HG03469 (cell line): ENCODE data around the gene TRMO.
"Not testable (repeated sequence)": the region's sequence is repeated elsewhere in the genome, so short reads cannot be mapped to it uniquely, and the experiment has no call there.

ENCODE experiments used
- ATAC-seq: cut with Tn5 transposase; IDR thresholded peaks from one replicate; pipeline ENCODE4 v1.9.1; 2021; ENCODE audit warnings: mild to moderate bottlenecking, moderate library complexity, moderate number of reproducible peaks; ENCODE audit not compliant: unreplicated experiment

Gene TRMO

DNA sequence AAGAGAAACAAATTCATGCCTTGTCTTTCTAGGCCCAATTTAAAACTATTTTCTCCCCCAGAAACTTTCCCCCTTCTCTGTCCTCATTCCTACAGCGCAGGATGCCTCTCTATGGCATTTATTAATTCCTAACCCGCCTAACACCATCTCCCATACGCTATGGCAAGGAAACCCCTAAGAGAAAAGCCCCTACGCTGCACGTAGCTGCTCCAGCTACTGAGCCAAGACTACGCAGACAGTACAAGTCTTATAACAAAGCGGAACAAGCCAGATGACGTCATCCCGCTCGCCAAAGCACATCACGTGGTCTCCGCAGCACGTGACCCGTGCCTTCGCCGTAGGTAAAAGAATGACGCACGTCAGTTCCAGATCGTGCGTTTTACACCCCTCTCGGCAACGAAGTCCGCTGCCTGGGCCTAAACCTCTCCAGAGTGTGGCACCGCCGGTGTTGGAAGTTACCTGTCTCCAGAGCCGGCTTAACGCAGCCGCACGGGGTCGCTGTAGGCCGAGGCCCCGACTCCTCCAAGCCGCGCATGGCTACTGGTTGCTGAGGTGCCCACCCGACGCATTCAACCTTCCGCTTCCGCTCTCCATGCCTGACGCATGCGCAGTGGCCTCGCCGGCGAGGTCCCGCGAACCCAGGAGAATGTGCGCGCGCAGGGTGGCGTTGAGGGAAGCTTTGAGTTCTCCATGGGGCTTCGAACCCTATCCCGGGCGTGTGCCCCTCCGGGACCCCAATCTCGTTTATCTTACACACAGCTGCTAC, at the start of gene TRMO:
Gene TRMO (minus strand): TSS at position 542 of the 766 bp plus-strand sequence. CDS start 7 bp downstream, at position 535.
- peak; percentile 53 for ATAC-seq

DNA sequence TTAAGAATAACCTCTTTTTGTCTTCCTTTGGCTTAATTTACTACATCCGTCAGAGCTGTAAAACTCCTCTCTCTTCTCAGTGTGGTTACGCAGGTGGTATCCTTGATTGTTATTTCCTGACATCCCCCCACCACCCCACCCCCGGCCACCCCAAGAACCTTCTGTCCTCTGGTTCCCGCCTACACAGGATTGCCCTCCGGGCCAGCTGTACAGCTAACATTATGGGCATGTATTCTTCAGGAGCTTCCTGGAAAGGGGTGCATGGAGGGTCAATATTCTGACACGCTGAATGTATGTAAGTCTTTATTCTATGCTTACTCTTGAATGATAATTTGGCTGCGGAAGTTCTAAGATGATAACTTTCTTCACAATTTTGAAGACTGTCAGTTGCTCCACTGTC, 47.9 kb upstream of the TRMO start:
- ATAC-seq, result no peak

DNA sequence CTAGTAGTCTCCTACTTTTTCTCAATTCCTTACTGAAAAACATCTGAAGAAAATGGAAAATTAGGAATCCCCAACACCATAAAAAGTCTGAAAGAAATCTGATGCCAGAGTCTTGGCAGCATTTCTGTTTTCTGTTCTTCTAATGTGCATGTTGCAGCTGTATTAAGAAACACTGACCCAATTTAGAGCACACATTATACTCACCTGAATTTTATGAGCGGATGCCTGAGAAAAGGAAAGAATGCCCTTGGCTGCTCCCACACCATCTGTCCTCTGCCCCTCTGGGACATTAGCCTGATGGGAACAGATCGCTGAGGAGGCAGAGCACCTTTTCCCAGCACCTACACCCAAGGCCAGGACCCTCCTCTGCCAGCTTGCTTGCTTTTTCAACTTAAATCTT, 46.7 kb upstream of the TRMO start:
- no peak for ATAC-seq

- ATAC-seq, result no peak
These were observed 44.2 kb upstream of the TRMO start for GRCh38 chr9:97966493-97966892.

- ATAC-seq, result no peak
These were observed 42.6 kb upstream of the TRMO start for GRCh38 chr9:97964901-97965300.

DNA sequence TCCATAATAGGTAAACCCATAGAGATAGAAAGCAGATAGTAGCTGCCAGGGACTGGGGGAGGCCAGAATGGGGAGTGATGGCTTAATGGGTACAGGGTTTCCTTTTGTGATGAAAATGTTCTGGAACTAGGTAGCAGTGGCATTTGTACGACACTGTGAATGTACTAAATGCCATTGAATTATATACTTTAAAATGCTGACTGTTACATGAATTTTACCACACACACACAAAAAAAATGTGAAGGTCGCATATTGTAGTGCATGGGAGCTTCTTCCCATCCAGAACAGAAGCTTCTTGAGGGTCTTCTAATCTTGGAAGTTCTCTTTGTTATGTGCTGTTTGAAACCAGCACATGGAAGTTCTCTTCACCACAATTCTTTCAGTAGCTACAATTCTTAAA, 40.9 kb upstream of the TRMO start:
- no peak for ATAC-seq

DNA sequence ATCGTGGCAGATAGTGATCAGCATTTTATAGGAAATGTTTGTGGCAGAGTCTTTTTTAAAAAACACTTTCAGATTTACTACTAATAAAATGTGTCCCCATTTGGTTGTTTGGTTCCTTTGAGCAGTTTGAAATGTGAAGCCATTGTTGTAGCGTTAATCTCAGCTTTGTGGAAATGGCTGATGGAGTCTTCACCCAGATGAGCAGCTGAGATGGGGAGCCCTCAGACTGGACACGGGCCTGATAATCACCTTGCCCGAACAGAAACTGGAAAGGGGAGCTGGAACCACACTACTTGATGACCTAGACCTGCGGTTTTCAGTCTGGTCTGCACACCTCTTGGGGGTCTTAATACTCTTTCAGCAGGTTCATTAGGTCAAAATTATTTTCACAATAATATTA, 40.3 kb upstream of the TRMO start:
- ATAC-seq, result no peak

- ATAC-seq, result no peak
These were observed 39.8 kb upstream of the TRMO start for GRCh38 chr9:97962136-97962535.

GRCh38 chr9:97961361-97961760, 39.1 kb upstream of the TRMO start:
- ATAC-seq, result no peak

DNA sequence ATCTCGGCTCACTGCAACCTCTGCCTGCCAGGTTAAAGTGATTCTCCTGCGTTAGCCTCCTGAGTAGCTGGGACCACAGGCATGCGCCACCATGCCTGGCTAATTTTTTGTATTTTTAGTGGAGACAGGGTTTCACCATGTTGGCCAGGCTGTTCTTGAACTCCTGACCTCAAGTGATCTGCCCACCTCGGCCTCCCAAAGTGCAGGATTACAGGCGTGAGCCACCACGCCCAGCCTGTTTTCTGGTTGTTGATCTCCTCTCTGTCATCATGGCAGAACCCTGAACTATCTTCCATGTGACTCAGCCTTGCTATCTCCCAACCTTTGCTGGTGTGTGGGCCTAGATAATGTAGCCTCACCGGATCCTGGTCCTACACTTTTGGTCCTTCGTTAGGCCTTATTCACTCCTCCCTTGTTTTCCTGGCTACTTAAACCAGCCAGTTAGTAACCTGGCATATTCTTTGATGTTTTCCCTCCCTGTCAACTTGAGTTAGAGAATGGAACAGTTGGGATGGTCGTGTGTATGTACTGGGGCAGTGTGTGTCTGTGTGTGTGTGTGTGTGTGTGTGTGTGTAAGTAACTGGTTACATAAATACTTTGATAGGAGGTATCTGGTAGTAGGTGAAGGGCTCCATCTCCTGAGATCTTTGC, 38.5 kb upstream of the TRMO start:
- ATAC-seq, result not testable (repeated sequence)

DNA sequence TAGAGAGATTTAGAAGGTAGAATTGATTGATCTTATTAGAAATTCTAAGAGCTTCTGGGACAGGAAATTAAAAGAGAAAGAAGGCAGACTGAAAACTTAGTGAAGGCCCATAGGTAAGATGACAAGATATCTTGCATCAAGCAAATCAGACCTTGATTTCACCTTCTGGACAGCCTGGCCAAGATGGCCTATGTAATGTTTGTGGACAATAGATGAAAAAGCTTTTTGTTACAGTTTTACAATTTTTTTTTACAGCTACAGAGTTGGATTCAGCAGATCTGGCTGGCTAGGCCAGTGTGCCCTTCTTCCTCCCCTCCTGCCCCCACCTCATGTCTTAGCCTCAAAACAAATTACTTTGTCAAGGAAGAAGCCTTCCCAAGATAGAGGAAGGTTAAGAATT, 37.3 kb upstream of the TRMO start:
- no peak for ATAC-seq

DNA sequence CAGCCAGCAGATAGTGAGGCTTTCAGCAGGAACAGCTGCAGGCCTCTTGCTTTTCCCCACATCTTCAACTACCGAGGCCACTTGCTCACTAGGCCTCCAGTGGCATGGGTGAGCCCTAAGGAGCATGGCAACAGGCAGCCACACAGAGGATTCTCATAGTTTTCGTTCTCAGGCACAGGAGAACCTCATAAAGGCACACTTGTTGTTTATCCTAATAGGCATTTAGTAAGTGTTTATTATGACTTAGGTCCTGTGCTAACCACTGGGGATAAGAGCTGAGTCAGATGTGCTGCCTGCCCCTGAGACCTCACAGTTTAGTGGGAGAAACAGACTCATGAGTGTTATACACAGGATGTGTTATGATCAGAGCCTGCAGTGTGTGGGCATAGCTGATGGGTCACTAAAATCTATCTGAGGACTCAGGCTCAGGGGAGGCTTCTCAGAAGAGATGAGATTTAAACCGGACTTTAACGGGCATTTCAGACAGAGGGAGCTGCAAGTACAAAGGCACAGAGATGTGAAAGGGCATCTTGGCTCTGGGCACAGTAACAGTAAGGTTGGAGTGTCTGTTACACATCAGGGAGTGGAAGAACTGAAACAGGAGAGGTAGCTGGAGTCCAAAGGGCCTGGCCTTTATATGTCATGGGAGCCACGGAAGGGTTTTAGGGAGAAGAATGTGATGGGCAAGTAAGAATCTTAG, 36.7 kb upstream of the TRMO start:
- no peak for ATAC-seq

DNA sequence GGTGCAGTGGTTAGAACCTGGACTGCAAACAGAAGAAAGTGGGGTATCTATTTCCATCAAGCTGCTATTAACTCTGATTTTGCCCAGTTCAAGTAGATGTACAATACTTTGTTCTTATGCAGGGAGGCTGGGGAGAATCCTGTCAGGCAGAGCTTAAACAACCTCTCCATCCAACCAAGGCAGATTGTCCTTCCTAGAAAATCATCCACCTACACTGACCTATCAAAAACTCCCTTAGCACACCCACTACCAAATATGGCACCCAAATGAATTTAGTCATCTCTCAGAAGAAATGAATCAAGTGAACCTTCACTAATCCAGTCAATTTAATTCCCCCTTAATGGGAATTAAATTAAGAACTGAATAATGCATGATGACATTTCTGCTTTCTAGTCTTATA, 34.0 kb upstream of the TRMO start:
- ATAC-seq, result no peak

GRCh38 chr9:97954550-97954989, 32.3 kb upstream of the TRMO start:
- peak; percentile 56 for ATAC-seq

- ATAC-seq, result not testable (repeated sequence)
These were observed 28.6 kb upstream of the TRMO start for GRCh38 chr9:97950873-97951272.

DNA sequence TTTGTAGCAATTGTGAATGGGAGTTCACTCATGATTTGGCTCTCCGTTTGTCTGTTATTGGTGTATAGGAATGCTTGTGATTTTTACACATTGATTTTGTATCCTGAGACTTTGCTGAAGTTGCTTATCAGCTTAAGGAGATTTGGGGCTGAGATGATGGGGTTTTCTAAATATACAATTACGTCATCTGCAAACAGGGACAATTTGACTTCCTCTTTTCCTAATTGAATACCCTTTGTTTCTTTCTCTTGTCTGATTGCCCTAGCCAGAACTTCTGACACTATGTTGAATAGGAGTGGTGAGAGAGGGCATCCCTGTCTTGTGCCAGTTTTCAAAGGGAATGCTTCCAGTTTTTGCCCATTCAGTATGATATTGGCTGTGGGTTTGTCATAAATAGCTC, 24.8 kb upstream of the TRMO start:
- not testable (repeated sequence) for ATAC-seq

GRCh38 chr9:97945470-97945869, 23.2 kb upstream of the TRMO start:
- ATAC-seq, result not testable (repeated sequence)

GRCh38 chr9:97944612-97945011, 22.3 kb upstream of the TRMO start:
- ATAC-seq, result no peak

DNA sequence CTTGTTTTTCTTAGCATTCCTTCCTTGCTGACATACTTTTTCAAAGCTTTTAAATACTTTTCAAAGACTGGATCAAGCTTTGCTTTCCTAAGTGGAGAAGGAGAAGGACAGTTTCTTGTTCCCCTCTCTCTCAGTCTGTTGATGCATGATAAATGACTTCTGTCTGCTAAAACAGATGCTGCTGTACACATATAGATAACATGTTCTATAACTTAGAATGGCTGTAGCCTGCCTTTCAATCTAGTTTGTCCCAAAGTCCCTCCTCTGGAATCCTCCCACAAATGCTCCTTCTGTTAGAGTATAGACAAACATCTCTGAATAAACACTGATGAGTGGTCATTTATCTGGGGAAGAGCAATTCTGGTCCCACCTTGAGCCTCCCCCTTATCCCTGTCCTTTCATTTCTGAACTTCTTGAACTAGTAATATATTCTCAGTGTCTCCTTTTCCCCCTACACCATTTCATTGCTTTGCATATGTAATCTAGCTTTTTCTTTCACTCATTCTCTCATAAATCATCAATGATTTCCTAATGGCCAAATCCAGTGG, 21.1 kb upstream of the TRMO start:
- ATAC-seq, result no peak

DNA sequence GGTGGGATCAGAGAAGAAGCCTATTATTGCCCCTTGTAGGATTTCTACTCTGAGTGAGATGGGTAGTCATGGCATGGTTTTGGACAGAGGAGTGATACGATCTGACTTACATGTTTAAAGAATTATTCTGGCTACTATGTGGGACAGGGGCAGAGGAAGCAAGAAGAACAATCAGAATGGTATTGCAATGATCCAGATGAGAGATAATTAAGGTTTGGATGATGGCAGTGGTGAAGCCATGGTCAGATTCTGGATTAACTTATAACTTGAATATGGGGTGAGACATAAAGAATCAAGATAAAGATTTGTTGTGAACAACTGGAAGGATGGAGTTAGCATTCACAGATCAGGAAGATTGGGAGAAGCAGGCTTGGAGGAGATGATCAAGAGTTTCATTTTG, 19.0 kb upstream of the TRMO start:
- ATAC-seq, result no peak

DNA sequence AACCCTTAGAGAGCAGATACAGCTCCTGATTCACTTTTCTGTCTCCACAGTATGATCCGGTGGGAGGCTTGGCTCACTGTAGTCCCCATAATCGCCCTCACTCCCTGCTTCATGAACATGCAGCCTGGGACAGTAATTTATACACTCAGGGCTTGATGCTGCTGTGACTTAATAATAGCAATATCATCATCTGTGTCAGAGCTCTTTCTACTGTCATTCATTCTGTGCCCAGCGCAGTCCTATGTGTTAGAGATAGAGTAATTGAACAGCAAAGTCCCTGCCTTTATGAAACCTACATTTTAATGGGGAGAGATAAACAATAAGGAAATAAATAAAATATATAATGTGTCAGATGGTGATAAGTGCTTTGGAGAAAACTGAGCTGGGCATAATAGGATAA, 18.4 kb upstream of the TRMO start:
- ATAC-seq, result no peak

- no peak for ATAC-seq
These were observed 17.9 kb upstream of the TRMO start for GRCh38 chr9:97940233-97940632.
